B cell (primary cell): Measurements from ENCODE around the gene CDO1.

Experiments
- EZH2 ChIP-seq: IDR thresholded peaks from 2 replicates; pipeline ENCODE4 v1.6.1; 2012; ENCODE audit warnings: borderline replicate concordance, low read depth, mild to moderate bottlenecking, moderate library complexity, low read length; ENCODE audit not compliant: insufficient read depth, poor library complexity, severe bottlenecking
- TF ChIP-seq, protein P1 (sequence below): fragments of 200-600 bp; IDR thresholded peaks from one replicate; pipeline ENCODE4 v1.8.0; 2022; ENCODE audit warnings: antibody characterized with exemption, mild to moderate bottlenecking

GRCh38 chr5:115755675-115756074, 60.8 kb downstream of the CDO1 start:
- TF ChIP-seq, protein P1, sequence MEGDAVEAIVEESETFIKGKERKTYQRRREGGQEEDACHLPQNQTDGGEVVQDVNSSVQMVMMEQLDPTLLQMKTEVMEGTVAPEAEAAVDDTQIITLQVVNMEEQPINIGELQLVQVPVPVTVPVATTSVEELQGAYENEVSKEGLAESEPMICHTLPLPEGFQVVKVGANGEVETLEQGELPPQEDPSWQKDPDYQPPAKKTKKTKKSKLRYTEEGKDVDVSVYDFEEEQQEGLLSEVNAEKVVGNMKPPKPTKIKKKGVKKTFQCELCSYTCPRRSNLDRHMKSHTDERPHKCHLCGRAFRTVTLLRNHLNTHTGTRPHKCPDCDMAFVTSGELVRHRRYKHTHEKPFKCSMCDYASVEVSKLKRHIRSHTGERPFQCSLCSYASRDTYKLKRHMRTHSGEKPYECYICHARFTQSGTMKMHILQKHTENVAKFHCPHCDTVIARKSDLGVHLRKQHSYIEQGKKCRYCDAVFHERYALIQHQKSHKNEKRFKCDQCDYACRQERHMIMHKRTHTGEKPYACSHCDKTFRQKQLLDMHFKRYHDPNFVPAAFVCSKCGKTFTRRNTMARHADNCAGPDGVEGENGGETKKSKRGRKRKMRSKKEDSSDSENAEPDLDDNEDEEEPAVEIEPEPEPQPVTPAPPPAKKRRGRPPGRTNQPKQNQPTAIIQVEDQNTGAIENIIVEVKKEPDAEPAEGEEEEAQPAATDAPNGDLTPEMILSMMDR, result no peak
- TF ChIP-seq EZH2, result no peak
